Kasumi-1 (cell line): Measurements from ENCODE around the gene PRDX5.

ENCODE experiments used
- DNase-seq, 2 experiments: peaks; one replicate each; lab custom pipeline; 2025; lab: John Stamatoyannopoulos, UW

PRDX5 gene

GRCh38 chr11:64324692-64325469 lies 7.0 kb downstream of the PRDX5 start:
- no peak for DNase-seq

- no peak for DNase-seq
Measured at GRCh38 chr11:64327375-64327774, 9.5 kb downstream of the PRDX5 start.

- no peak for DNase-seq
Measured at GRCh38 chr11:64327993-64328392, 10.1 kb downstream of the PRDX5 start.

- no peak for DNase-seq
Measured at GRCh38 chr11:64330888-64331287, 13.0 kb downstream of the PRDX5 start.

GRCh38 chr11:64331569-64332371 lies 13.8 kb downstream of the PRDX5 start:
- DNase-seq: peak; percentile 80 to 82

- peak; percentile 9 to 16 for DNase-seq
Measured at GRCh38 chr11:64333556-64333955, 15.6 kb downstream of the PRDX5 start.

- DNase-seq: peak; percentile 88 to 91
Measured at GRCh38 chr11:64334764-64335735, 17.1 kb downstream of the PRDX5 start.

- DNase-seq: no peak
Measured at GRCh38 chr11:64337538-64338249, 19.8 kb downstream of the PRDX5 start.

GRCh38 chr11:64338716-64339115 lies 20.8 kb downstream of the PRDX5 start:
- DNase-seq: no peak

- no peak for DNase-seq
Measured at GRCh38 chr11:64339286-64339685, 21.4 kb downstream of the PRDX5 start.

GRCh38 chr11:64339754-64340408 lies 22.0 kb downstream of the PRDX5 start, which contains the start of gene CCDC88B:
TSS of gene CCDC88B (plus strand) at chr11:64340204. CDS start at chr11:64340267, 63 bp downstream.
- peak; percentile 58 to 68 for DNase-seq

- peak; percentile 42 to 59 for DNase-seq
Measured at GRCh38 chr11:64340671-64341335, 22.9 kb downstream of the PRDX5 start.

- DNase-seq: no peak
Measured at GRCh38 chr11:64341429-64341828, 23.5 kb downstream of the PRDX5 start.

GRCh38 chr11:64341851-64342791 lies 24.2 kb downstream of the PRDX5 start:
- peak; percentile 79 to 87 for DNase-seq

GRCh38 chr11:64342869-64343745 lies 25.2 kb downstream of the PRDX5 start:
- DNase-seq: no peak

GRCh38 chr11:64343767-64344559 lies 26.0 kb downstream of the PRDX5 start:
- peak in 1 of 2 experiments; percentile 7 for DNase-seq

GRCh38 chr11:64344787-64345186 lies 26.9 kb downstream of the PRDX5 start:
- no peak for DNase-seq
